Limb (tissue), 2 donors: Measurements from ENCODE around the gene LRRC31.

Experiments used
- DNase-seq, 2 donors: peaks; one replicate each; pipeline ENCODE4 v3.0.0-alpha.2; 2016; ENCODE audit errors: extremely low spot score in 2 of 2

Gene LRRC31

DNA sequence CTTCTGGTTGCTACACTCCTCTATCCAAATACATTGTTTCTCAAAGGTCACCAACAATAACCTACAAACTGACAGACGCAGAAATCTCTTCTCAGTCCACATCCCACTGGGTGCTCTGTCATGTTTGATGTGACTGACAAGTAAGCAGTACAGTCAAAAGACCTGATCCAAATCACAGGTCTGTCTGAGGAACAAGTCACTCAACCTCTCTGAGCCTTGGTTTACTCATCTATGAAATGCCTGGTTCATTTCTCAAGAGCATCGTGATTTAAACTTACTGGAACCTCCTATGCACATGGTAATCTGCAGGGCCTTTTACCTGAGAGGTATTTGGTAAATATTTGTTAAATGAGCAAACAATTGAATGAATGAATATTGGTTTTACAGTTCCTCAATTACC, 5.5 kb downstream of the LRRC31 start:
- no peak for DNase-seq

DNA sequence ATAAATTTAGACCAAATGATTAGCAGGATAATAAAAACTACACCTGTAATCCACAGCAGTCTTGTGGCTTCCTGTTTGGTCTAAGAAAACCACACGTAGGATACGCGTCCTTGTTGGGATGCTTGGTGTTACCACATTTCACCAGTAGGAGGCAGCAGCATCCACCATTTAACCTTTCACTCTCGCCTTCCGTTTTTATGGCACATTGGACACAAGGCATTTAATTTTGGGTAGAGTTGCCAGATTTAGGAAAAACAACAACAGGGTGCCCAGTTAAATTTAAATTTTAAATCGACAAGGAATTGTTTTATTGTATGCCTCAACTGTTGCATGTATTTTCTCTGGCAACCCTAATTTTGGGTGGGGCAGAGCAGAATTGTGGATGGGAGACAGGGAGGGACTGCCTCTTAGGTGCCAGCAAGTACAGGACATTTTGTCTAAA, 6.3 kb downstream of the LRRC31 start:
- peak; percentile 38 to 65 for DNase-seq

DNA sequence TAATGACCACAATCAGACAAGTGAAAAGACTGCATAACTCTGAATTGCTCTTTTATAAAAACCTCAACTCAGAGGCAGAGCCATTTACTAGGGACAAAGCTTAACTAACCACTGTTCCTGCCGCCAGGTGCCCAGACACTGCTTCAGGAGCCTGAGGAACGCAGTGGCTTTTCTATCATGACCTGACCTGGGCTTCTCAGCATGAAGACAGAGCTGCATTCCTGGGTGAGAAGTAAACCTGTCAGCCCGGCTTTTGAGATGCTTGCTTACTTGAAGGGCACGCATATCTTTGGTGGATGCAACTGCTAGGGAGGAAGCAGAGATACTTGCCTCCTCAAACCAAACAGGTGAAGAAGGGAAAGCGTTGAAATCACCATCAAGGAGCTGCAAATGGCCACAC, 7.9 kb downstream of the LRRC31 start:
- no peak for DNase-seq

DNA sequence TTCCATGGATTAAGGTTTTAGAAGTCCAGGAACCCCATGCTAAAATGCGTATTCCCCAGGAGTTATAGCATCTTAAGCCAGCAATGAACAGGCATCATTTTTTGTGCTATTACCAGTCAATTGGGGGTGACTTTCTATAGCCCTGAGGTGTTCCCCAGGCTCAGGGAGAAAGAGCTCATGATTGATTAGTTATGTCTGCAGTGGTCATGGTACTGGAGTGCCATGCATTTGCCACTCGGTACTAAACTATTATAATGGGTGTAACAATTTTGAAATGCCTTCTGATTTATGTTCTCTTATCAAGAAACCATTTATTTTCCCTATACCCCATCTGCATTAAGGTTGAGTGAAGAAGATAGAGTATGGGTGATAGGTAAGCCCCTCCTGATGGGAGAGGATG, 11.9 kb downstream of the LRRC31 start:
- DNase-seq: no peak

DNA sequence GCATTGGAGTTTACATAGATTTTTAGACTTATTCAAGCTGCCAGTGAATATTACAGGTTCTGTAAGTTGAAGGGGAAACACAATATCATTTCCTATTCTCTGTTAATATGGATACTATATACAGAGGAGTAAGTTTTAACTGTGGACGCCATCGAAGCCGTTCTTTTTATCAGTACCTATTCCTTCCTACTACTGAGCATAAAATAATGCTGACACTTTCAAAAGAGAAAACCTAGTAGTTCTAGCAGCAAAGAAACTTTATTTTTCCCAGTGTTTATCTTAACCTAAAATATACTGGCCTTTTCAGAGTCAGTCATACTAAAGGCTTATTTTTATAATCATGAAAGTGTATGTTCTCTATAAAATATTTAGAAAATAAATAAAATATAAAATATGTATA, 14.2 kb downstream of the LRRC31 start:
- DNase-seq: no peak

DNA sequence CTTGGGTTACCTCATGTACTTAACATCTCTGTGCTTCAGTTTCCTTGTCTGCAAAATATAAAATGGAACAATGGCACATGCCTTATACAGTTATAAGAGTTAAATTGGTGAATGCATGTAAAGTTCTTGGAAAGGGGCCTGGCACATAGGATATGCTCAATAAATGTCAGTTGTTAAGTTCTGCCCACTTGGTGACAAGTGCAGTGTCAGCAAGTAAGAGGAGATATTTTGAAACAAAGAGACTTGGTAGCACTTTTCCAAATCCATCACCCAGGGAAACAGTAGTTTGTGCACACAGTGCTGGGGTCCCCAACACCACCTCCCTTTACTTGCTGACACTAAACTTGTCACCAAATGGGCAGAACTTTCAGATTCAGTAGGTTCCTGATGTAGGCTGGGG, 19.1 kb downstream of the LRRC31 start:
- DNase-seq: no peak

DNA sequence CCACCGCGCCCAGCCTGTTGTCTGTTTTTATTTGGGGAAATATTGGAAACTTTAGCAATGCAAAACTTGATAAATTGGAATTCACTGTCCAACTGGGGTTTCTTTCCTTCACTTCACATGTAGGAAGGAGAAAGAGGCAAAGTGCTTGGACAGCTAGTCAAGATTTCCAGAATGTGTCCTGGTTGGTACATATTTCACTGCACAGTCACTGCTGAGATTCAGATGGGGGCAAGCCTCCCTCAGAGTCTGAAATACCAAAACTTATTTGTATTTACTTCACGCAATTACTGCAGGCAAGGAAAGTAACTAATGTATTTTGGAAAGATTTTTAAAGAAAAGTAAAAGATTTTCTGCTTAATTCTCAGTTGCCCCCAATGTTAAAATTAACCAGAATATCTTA, 21.0 kb downstream of the LRRC31 start:
- DNase-seq: no peak

DNA sequence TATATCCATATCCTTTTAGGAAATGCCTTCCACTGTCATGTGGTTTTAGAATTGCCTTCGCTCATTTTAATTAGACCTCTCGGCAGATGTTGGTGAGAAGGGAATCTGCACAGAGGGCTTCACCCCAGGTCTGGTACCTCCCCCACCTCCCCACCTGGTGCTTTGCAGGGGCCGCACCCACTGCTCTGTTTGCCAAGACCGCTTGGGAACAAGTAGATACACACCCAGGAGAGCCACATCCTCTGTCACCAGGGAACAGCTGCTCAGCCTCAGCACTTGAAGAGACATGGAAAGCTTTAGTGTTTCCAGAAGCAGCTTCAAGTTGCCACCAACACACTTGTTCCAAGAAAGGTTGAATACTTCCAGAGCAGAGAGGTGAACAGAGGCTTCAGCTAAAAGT, 21.8 kb downstream of the LRRC31 start:
- DNase-seq: no peak

DNA sequence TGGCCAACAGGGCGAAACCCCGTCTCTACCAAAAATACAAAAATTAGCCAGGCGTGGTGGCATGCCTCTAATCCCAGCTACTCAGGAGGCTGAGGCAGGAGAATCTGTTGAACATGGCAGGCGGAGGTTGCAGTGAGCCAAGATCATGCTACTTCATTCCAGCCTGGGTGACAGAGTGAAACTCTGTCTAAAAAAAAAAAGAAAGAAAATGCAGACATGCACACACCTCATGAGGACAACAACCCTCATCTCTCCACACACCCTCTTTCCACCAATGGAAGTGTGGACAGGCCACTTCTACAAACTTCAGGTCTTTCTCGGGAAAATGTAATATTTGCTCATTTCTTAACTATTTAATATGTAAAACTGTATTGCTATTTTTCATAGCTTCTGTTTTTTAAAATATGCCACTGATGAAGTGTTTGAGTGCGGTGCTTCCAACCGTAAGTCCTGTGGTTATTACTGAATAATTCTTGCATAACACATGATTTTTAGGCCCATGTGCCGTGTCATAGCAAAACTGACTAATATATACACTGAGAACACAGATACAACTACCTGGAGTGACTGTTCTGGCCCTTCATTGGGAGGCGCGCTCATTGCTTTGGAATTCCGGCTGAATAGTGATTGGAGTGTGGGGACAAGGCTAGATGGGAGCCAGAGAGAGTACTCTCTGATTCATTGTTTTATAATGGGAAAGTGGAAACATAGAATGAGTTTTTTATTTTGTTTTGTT, 23.1 kb downstream of the LRRC31 start:
- DNase-seq: no peak

DNA sequence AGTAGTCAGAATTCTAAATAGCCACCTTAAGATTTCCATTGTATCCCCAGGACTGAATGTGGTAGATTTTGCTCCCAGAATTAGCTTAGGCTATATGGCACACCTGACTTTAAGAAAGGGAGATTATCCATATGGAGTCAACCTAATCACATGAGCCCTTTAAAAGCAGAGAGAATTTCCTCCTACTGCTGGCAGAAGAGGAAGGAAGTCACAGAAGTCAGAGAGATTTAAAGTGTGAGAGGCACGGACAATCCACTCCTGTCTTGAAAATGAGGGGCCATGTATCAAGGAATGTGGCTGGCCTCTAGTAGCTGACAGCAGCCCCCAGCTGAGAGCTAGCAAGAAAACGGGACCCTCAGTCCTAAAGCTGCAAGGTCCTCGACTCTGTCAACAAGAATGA, 26.8 kb downstream of the LRRC31 start:
- DNase-seq: no peak

DNA sequence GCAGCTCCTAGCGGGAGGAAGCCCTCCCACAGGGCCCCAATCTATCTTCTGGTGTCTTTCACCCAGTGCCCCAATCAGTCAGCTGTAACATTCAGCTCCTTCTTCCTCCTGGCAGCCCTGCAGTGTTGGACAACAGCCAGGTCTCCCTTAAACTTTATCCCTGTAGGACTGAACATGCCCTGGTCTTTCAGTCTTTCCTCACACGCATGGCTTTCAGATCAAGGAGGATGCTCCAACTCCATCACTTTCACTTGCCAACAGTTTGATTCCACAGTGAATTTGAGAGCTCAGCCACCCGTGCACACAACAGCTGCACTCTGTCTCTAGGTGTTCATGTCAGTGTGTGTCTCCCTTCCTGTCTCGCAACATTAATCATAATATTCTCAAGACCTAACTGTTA, 28.6 kb downstream of the LRRC31 start:
- no peak for DNase-seq

DNA sequence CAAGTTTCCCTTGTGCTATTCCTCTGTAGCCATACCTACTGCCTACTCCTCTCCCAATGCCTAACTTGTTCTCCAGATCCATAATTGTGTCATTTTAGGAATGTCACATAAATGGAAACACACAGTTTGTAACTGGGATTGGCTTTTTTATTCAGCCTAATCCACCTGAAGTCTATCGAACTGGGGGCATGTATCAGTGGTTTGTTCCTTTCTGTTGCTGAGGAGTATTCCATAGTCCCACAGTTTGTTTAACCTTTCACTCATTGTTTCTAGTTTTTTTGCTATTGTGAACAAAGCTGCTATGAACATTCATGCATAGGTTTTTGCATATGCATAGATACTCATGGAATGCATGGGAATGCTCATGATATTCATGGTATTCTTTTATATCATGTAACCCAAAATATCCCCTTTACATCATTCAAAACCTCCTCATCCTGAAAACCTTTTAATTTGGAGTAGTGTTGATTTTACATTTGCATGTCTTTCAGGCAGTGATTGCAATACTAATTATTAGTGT, 31.2 kb downstream of the LRRC31 start:
- no peak for DNase-seq

DNA sequence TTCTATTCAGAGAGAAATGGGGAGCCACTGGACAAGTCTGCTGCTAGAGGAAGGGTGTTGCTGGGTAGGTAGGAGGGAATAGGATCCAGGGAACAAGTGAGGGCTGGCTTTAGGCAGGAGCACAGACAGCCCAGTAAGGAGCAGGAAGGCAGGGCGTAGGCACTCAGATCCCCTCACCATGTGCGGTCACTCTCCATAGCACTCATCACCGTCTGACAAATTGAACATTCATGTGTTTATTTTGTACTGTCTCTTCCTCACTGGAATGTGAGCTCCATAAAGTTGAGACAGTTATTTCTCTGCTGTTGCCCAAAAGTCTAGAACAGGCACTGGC, 32.8 kb downstream of the LRRC31 start:
- no peak for DNase-seq

DNA sequence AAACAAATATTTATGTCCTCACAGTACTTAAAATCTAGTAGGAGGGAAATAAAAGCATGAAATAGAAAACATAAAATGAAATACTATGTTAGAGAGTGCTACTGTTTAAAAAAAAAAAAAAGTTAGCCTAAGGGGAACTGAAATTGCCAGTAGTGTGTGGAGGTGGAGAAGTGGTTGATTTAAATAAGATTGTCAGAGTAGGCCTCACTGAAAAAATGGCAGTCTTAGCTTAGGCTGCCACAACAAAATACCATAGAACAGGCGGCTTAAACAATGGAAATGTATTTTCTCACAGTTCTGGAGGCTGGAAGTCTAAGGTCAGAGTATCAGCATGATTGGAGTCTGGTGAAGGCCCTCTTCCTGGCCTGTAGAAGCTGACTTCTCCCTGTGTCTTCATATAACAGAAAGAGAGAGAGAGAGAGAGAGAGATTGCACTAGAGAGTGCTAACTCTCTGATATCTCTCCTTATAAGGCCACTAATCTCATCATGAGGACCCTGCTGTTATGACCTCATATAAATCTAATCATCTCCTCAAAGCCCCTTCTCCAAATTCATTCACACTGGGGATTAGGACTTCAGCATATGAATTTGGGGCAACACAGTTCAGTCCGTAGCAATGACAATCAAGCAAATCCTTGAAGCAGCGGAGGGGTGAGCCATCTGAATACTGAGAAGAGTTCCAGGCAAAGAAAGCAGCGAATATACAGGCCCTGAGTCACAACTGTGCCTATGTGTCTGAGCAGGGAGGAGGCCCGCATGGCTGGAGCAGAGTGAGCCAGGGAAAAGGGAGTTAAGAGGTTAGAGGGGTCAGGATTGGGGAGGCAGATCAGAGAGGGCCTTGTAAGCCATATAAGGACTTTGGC, 33.4 kb downstream of the LRRC31 start:
- DNase-seq: no peak

DNA sequence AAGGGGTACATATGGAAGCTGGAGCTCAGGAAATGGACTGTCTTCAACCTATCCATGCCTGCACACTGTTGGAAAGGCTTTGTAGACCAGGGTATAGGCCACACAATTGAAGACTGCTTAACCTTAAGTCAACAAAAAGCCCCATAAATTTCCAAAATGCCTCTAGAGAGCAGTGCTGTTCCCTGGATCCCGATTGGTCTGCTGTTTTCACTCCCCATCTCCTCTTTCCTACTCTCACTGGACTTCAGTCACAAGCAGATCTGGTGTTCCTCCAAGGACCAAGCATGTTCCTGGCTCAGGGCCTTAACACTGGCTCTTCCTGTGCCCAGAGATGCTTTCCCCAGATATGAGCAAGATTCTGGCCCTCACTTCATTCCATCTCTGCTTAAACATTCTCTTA, 34.2 kb downstream of the LRRC31 start:
- no peak for DNase-seq

DNA sequence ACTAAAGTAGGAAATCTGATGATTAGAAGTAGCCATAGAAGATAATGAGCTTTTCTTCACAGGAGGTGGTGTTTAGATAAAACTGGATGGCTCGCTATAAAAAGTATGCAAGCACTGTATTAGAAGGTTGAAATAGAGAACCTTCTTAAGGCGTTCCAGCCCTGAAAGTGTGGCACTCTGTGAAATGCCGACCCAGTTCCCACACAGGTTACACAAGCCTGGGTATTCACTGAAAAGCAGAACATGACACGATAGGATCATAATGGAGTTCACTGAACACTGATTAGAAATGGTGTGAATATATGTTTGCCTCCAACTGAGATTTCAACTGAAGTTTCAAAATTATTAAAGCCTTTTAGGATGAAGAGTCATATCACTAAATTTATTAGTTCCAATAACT, 42.0 kb downstream of the LRRC31 start:
- DNase-seq: no peak

DNA sequence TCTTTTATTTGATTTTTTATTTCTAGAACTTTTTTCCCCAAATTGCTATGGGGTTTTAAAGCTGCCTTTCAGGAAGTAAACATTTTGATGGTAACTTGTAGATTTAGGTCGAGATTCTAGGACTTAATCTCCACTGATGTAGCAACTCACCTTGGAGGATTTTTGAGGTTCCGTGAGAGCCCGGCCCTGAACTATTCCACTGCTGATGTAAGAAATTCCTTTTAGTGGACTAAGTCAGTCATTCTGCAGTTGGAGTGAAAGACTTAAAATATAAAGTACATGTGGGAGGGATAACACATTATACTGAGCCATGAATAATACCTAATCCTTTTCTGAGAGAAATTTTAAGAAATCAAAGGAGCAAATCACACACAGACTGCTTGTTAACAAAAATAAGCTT, 44.4 kb downstream of the LRRC31 start:
- DNase-seq: no peak

DNA sequence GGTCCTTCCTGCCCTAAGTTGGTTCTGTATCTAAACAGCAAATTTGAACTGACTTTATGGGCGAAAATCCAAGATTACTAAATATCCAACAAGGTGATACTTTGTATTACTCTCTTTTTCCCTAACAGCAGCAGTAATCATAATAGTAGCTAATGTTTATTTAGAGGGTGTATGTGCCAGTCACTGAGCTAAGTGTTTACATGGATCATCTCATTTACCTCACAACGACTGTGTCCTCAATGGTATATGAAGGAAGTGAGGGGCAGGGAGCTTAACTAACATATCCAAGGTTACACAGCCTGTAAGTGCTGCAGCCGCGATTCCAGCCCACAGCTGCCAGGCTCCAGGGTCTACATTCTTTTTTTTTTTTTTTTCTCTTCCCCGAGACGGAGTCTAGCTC, 46.8 kb downstream of the LRRC31 start:
- DNase-seq: no peak

DNA sequence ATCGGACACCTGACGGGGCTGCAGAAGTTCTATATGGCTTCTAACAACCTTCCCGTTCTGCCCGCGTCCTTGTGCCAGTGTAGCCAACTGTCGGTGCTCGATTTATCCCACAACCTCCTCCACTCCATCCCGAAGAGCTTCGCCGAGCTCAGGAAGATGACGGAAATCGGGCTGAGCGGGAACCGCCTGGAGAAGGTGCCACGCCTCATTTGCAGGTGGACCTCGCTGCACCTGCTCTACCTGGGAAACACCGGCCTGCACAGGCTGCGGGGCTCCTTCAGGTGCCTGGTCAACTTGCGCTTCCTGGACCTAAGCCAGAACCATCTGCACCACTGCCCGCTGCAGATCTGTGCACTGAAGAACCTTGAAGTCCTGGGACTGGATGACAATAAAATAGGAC, 47.2 kb downstream of the LRRC31 start:
- no peak for DNase-seq

DNA sequence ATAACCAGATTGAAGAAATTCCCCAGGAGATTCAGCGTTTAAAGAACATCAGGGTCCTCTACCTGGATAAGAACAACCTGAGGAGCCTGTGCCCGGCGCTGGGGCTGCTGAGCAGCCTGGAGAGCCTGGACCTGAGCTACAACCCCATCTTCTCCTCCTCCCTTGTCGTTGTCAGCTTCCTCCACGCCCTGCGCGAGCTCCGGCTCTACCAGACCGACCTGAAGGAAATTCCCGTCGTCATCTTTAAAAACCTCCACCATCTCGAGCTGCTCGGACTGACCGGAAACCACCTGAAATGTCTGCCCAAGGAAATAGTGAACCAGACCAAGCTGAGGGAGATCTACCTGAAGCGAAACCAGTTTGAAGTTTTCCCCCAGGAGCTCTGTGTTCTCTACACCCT, 47.6 kb downstream of the LRRC31 start:
- no peak for DNase-seq

DNA sequence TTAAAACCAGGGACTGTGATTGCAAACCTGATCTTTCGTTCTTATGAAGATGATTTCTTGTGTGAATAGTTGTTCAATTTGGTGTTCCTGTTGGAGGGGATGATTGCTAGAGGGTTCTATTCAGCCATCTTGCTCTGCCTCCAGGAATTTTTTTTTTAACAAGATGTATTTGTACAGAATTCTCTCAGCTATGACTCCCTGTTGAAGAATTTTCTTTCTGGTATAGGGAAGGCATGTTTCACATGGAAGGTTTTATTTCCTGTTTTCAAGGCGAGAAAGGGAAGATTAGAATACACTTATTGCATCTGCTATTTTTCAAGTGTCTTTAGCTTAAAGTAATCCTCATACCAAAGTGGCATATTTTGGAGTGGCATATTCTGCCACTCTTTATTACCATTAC, 51.4 kb downstream of the LRRC31 start:
- DNase-seq: no peak

DNA sequence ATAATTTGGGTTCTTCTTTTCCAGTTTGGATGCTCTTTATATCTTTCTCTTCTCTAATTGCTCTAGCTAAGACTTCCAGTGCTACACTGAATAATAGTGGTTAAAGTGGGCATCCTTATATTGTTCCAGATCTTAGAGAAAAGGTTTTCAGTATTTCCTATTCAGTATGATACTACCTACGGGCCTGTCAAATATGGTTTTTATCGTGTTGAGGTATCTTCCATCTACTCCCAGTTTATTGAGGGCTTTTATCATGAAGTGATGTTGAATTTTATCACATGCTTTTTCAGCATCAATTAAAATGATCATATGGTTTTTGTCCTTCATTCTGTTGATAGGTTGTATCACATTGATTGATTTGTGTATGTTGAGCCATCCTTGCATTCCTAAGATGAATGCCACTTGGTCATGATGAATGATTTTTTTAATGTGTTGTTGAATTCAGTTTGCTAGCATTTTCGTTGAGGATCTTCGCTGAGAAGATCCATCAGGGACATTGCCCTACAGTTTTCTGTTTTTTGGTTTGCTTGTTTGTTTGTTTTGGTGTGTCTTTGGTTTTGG, 54.1 kb downstream of the LRRC31 start:
- no peak for DNase-seq
